Trophoblast cell (in vitro differentiated cells and primary cell): ENCODE results near the gene KLHL3.
A peak's percentile ranks its signal among the peaks of the same experiment; 100 is the strongest.

Experiments used
- DNase-seq, 2 donors: peaks; one replicate each; pipeline ENCODE4 v3.0.0-alpha.2; 2016
- H2AFZ ChIP-seq: 2 replicates; pipeline ENCODE4 v1.6.1; 2013; ENCODE audit warnings: low read length, moderate library complexity, mild to moderate bottlenecking; ENCODE audit not compliant: insufficient read depth, poor library complexity
- H2AK5ac ChIP-seq: 2 replicates; pipeline ENCODE4 v1.6.1; 2013; ENCODE audit warnings: mild to moderate bottlenecking, low read length
- H2BK120ac ChIP-seq: 2 replicates; pipeline ENCODE4 v1.6.1; 2013; ENCODE audit warnings: low read length, mild to moderate bottlenecking, moderate library complexity; ENCODE audit not compliant: insufficient read depth, poor library complexity
- H2BK12ac ChIP-seq: 2 replicates; pipeline ENCODE4 v1.6.1; 2013; ENCODE audit warnings: mild to moderate bottlenecking, low read length, moderate library complexity
- H2BK5ac ChIP-seq: 2 replicates; pipeline ENCODE4 v1.6.1; 2013; ENCODE audit warnings: low read length, low read depth, moderate library complexity, mild to moderate bottlenecking; ENCODE audit not compliant: poor library complexity
- H3K14ac ChIP-seq: 2 replicates; pipeline ENCODE4 v1.6.1; 2013; ENCODE audit warnings: mild to moderate bottlenecking, low read length
- H3K18ac ChIP-seq: 2 replicates; pipeline ENCODE4 v1.6.1; 2013; ENCODE audit warnings: mild to moderate bottlenecking, low read length
- H3K23ac ChIP-seq: 2 replicates; pipeline ENCODE4 v1.6.1; 2013; ENCODE audit warnings: low read length
- H3K27ac ChIP-seq: 2 replicates; pipeline ENCODE4 v1.5.1; 2013; ENCODE audit warnings: low read depth, mild to moderate bottlenecking, inconsistent platforms, low read length, moderate library complexity
- H3K27me3 ChIP-seq: 2 replicates; pipeline ENCODE4 v1.6.1; 2013; ENCODE audit warnings: inconsistent platforms, mild to moderate bottlenecking, low read length, moderate library complexity; ENCODE audit not compliant: insufficient read depth
- H3K36me3 ChIP-seq, 2 experiments: 1 replicate in 1 of 2; 2 replicates in 1 of 2; pipeline ENCODE4 v1.6.1; 2013; ENCODE audit warnings: low read length in 2 of 2, mild to moderate bottlenecking in 2 of 2, moderate library complexity in 1 of 2; ENCODE audit not compliant: insufficient read depth in 2 of 2, control insufficient read depth in 1 of 2
- H3K4ac ChIP-seq: 2 replicates; pipeline ENCODE4 v1.6.1; 2013; ENCODE audit warnings: low read depth, mild to moderate bottlenecking, low read length, moderate library complexity
- H3K4me1 ChIP-seq, 2 experiments: 1 replicate in 1 of 2; 2 replicates in 1 of 2; pipeline ENCODE4 v1.6.1; 2013; ENCODE audit warnings: low read length in 2 of 2, mild to moderate bottlenecking in 2 of 2, moderate library complexity in 1 of 2; ENCODE audit not compliant: insufficient read depth in 2 of 2, control insufficient read depth in 1 of 2
- H3K4me2 ChIP-seq: 2 replicates; pipeline ENCODE4 v1.6.1; 2013; ENCODE audit warnings: inconsistent platforms, mild to moderate bottlenecking, low read length, moderate library complexity
- H3K4me3 ChIP-seq: 2 replicates; pipeline ENCODE4 v1.5.1; 2013; ENCODE audit warnings: mild to moderate bottlenecking, low read depth, low read length, inconsistent platforms
- H3K79me1 ChIP-seq: one replicate; pipeline ENCODE4 v1.6.1; 2013; ENCODE audit warnings: low read length
- H3K79me2 ChIP-seq: 2 replicates; pipeline ENCODE4 v1.6.1; 2013; ENCODE audit warnings: low read length, mild to moderate bottlenecking; ENCODE audit not compliant: control insufficient read depth, insufficient read depth, poor library complexity
- H3K9ac ChIP-seq: 2 replicates; pipeline ENCODE4 v1.6.1; 2013; ENCODE audit warnings: mild to moderate bottlenecking, low read length
- H3K9me3 ChIP-seq: 2 replicates; pipeline ENCODE4 v1.6.1; 2013; ENCODE audit warnings: low read depth, mild to moderate bottlenecking, control low read depth, inconsistent platforms, low read length; ENCODE audit not compliant: insufficient read depth
- H4K12ac ChIP-seq: 2 replicates; pipeline ENCODE4 v1.6.1; 2013; ENCODE audit warnings: low read depth, mild to moderate bottlenecking, low read length, moderate library complexity
- H4K8ac ChIP-seq: 2 replicates; pipeline ENCODE4 v1.6.1; 2013; ENCODE audit warnings: low read depth, mild to moderate bottlenecking, low read length, moderate library complexity
- H4K91ac ChIP-seq: one replicate; pipeline ENCODE4 v1.6.1; 2013; ENCODE audit warnings: low read depth, mild to moderate bottlenecking, low read length, moderate library complexity
- WGBS: extraction: QIAGEN DNeasy Blood & Tissue Kit; methylation state at CpG from one replicate; pipeline ENCODE4 v1.1.7; 2013; ENCODE audit warnings: missing lambda C conversion rate; ENCODE audit not compliant: insufficient read length, insufficient coverage; ENCODE audit errors: extremely low coverage; 5-methylcytosine and 5-hydroxymethylcytosine counted together

Gene KLHL3

GRCh38 chr5:137666901-137667300 lies 69.0 kb downstream of the KLHL3 start:
- Histone ChIP-seq H3K4ac (no peak overlapping the region), H3K27me3 (no peaks in the 10 kb centered on the region), H4K91ac (no peak overlapping the region), H4K8ac (no peak overlapping the region), H2AK5ac (no peak overlapping the region), H2BK120ac (no peak overlapping the region), H2BK5ac (no peak overlapping the region), H3K36me3 (no peaks in the 10 kb centered on the region), H3K4me2 (no peak overlapping the region), H3K9ac (no peak overlapping the region), H2AFZ (no peak overlapping the region), H3K9me3 (no peaks in the 10 kb centered on the region), H3K14ac (no peak overlapping the region), H4K12ac (no peak overlapping the region), H2BK12ac (no peak overlapping the region), H3K4me3 (no peak overlapping the region), H3K79me2 (no peaks in the 10 kb centered on the region), H3K4me1 (no peaks in the 10 kb centered on the region), H3K79me1 (no peaks in the 10 kb centered on the region), H3K23ac (no peak overlapping the region), H3K18ac (no peak overlapping the region), H3K27ac (no peak overlapping the region)
- DNase-seq = no peak
- no CpG with 5 or more reads among the region's 2 CpGs for WGBS

- H3K27ac ChIP-seq = no peak overlapping the region
- H3K23ac ChIP-seq = no peak overlapping the region
- no peak overlapping the region for H4K8ac ChIP-seq
- DNase-seq = no peak
- no peaks in the 10 kb centered on the region for H3K9me3 ChIP-seq
- H3K4me1 ChIP-seq = no peaks in the 10 kb centered on the region
- H3K14ac ChIP-seq = no peak overlapping the region
- no peak overlapping the region for H2BK5ac ChIP-seq
- H3K4me3 ChIP-seq = no peak overlapping the region
- H4K91ac ChIP-seq = no peak overlapping the region
- H2BK120ac ChIP-seq = no peak overlapping the region
- no peaks in the 10 kb centered on the region for H3K79me2 ChIP-seq
- no peaks in the 10 kb centered on the region for H3K36me3 ChIP-seq
- H3K18ac ChIP-seq = no peak overlapping the region
- H3K9ac ChIP-seq = no peak overlapping the region
- no peak overlapping the region for H4K12ac ChIP-seq
- H3K79me1 ChIP-seq = no peaks in the 10 kb centered on the region
- no peak overlapping the region for H3K4ac ChIP-seq
- no peaks in the 10 kb centered on the region for H3K27me3 ChIP-seq
- WGBS = no CpG with 5 or more reads among the region's 3 CpGs
- no peak overlapping the region for H3K4me2 ChIP-seq
- no peak overlapping the region for H2AFZ ChIP-seq
- H2BK12ac ChIP-seq = no peak overlapping the region
- H2AK5ac ChIP-seq = no peak overlapping the region
Observed at GRCh38 chr5:137666461-137666850, 69.4 kb downstream of the KLHL3 start.

GRCh38 chr5:137665678-137666460 lies 70.0 kb downstream of the KLHL3 start:
- no peaks in the 10 kb centered on the region for H3K36me3 ChIP-seq

GRCh38 chr5:137660349-137660817 lies 75.5 kb downstream of the KLHL3 start:
- Histone ChIP-seq H3K14ac (no peak overlapping the region), H2BK120ac (no peak overlapping the region), H3K27me3 (no peaks in the 10 kb centered on the region), H4K8ac (no peak overlapping the region), H3K36me3 (no peaks in the 10 kb centered on the region), H2AFZ (no peak overlapping the region), H3K9me3 (no peaks in the 10 kb centered on the region), H2BK12ac (no peak overlapping the region), H3K4me2 (no peak overlapping the region), H4K12ac (no peak overlapping the region), H3K4ac (no peak overlapping the region), H2BK5ac (no peak overlapping the region), H3K79me1 (no peaks in the 10 kb centered on the region), H3K23ac (no peak overlapping the region), H3K27ac (no peak overlapping the region), H3K4me1 (no peaks in the 10 kb centered on the region), H3K18ac (no peak overlapping the region), H4K91ac (no peak overlapping the region), H3K9ac (no peak overlapping the region), H2AK5ac (no peak overlapping the region), H3K79me2 (no peaks in the 10 kb centered on the region), H3K4me3 (no peak overlapping the region)
- WGBS = no CpG with 5 or more reads among the region's 6 CpGs
- peak; percentile 61 to 85 for DNase-seq

More at GRCh38 chr5:137665678-137666460, 70.0 kb downstream of the KLHL3 start:
- no peak overlapping the region for H3K27ac ChIP-seq
- H3K4me1 ChIP-seq = no peaks in the 10 kb centered on the region
- H2AFZ ChIP-seq = no peak overlapping the region
- H3K23ac ChIP-seq = no peak overlapping the region
- no peak overlapping the region for H2BK12ac ChIP-seq
- H3K9me3 ChIP-seq = no peaks in the 10 kb centered on the region
- no peak overlapping the region for H2AK5ac ChIP-seq
- H3K9ac ChIP-seq = no peak overlapping the region
- H3K4me2 ChIP-seq = no peak overlapping the region
- no peak overlapping the region for H3K4me3 ChIP-seq
- H3K79me1 ChIP-seq = no peaks in the 10 kb centered on the region
- no peak overlapping the region for H2BK5ac ChIP-seq
- DNase-seq = no peak
- H3K18ac ChIP-seq = no peak overlapping the region
- H2BK120ac ChIP-seq = no peak overlapping the region
- no peak overlapping the region for H3K4ac ChIP-seq
- no peak overlapping the region for H4K12ac ChIP-seq
- WGBS = no CpG with 5 or more reads among the region's 3 CpGs
- H4K8ac ChIP-seq = no peak overlapping the region
- no peak overlapping the region for H4K91ac ChIP-seq
- no peaks in the 10 kb centered on the region for H3K27me3 ChIP-seq
- H3K14ac ChIP-seq = no peak overlapping the region
- no peaks in the 10 kb centered on the region for H3K79me2 ChIP-seq
